ENCODE measurements around the gene KIF19.

GRCh38 chr17:74299226-74300009 lies 26.6 kb upstream of the KIF19 start:
- TF ChIP-seq, protein P1, sequence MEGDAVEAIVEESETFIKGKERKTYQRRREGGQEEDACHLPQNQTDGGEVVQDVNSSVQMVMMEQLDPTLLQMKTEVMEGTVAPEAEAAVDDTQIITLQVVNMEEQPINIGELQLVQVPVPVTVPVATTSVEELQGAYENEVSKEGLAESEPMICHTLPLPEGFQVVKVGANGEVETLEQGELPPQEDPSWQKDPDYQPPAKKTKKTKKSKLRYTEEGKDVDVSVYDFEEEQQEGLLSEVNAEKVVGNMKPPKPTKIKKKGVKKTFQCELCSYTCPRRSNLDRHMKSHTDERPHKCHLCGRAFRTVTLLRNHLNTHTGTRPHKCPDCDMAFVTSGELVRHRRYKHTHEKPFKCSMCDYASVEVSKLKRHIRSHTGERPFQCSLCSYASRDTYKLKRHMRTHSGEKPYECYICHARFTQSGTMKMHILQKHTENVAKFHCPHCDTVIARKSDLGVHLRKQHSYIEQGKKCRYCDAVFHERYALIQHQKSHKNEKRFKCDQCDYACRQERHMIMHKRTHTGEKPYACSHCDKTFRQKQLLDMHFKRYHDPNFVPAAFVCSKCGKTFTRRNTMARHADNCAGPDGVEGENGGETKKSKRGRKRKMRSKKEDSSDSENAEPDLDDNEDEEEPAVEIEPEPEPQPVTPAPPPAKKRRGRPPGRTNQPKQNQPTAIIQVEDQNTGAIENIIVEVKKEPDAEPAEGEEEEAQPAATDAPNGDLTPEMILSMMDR (IDR thresholded peaks at IDR 0.05; ENCODE audit: low read length): no peak
- TF ChIP-seq EZH2phosphoT487 (IDR thresholded peaks at IDR 0.05; ENCODE audit: low read length): no peak

Data from MM.1S (cell line).